Measurements from ENCODE around the gene WDR88.
"Not testable (repeated sequence)": the region's sequence is repeated elsewhere in the genome, so short reads cannot be mapped to it uniquely, and the experiment has no call there.

The WDR88 gene

GRCh38 chr19:33211794-33212435 lies 80.0 kb downstream of the WDR88 start:
- no peak for DNase-seq (ENCODE audit: low read depth in 3 of 3)

GRCh38 chr19:33212436-33213172 lies 80.7 kb downstream of the WDR88 start:
- no peak for DNase-seq (ENCODE audit: low read depth in 3 of 3)

GRCh38 chr19:33214596-33214995 lies 82.7 kb downstream of the WDR88 start:
- no peak for DNase-seq (ENCODE audit: low read depth in 3 of 3)

- DNase-seq (ENCODE audit: low read depth in 3 of 3), result no peak
Observed at GRCh38 chr19:33215438-33216197, 83.7 kb downstream of the WDR88 start.

- DNase-seq (ENCODE audit: low read depth in 3 of 3), result no peak
Observed at GRCh38 chr19:33216198-33216830, 84.4 kb downstream of the WDR88 start.

GRCh38 chr19:33217881-33218280 lies 86.0 kb downstream of the WDR88 start:
- DNase-seq (ENCODE audit: low read depth in 3 of 3), result no peak

- DNase-seq (ENCODE audit: low read depth in 3 of 3), result no peak
Observed at GRCh38 chr19:33219261-33219815, 87.4 kb downstream of the WDR88 start.

- DNase-seq (ENCODE audit: low read depth in 3 of 3), result no peak
Observed at GRCh38 chr19:33220115-33220514, 88.2 kb downstream of the WDR88 start.

GRCh38 chr19:33220735-33221134 lies 88.8 kb downstream of the WDR88 start:
- DNase-seq (ENCODE audit: low read depth in 3 of 3), result no peak

GRCh38 chr19:33221638-33222037 lies 89.7 kb downstream of the WDR88 start:
- no peak for DNase-seq (ENCODE audit: low read depth in 3 of 3)

- not testable (repeated sequence) for DNase-seq (ENCODE audit: low read depth in 3 of 3)
Observed at GRCh38 chr19:33222255-33222654, 90.3 kb downstream of the WDR88 start.

- DNase-seq (ENCODE audit: low read depth in 3 of 3), result no peak
Observed at GRCh38 chr19:33224694-33225457, 93.0 kb downstream of the WDR88 start.

Data from stimulated activated CD4-positive, alpha-beta T cell treated with anti-CD3 and anti-CD28 coated beads, TNF-alpha, amount 100 ng/mL, for 4 hours (primary cell).